Naive thymus-derived CD4-positive, alpha-beta T cell (primary cell): ENCODE measurements around the gene MAP4K1. TPM values are rescaled to one million over a fixed set of nuclear protein-coding genes. Genes with fewer than 3 reads are reported as not detected.
A peak's percentile ranks its signal among the peaks of the same experiment; 100 is the strongest.
"Not testable (repeated sequence)": the region's sequence is repeated elsewhere in the genome, so short reads cannot be mapped to it uniquely, and the experiment has no call there.

Source experiments
- ATAC-seq: fragments of 150-1000 bp; cut with Tn5 transposase; 2 replicates; pipeline ENCODE4 v1.10.0; 2021; ENCODE audit warnings: mild to moderate bottlenecking, moderate library complexity
- CTCF ChIA-PET: fragments of 350-600 bp; sonication (Branson Sonifier 250); formaldehyde crosslinking; loops from one replicate; lab custom pipeline; 2021; ENCODE audit warnings: antibody characterized with exemption; lab: Charles Lee
- POLR2A ChIA-PET: fragments of 350-600 bp; sonication (Branson Sonifier 250); formaldehyde crosslinking; loops from one replicate; lab custom pipeline; 2021; ENCODE audit warnings: antibody characterized with exemption, inconsistent platforms; lab: Charles Lee
- DNase-seq, 9 donors: peaks; one replicate each; pipeline versions ENCODE4 v3.0.0 to v3.0.0-alpha.2; 2020 to 2022; ENCODE audit warnings: mixed read lengths in 1 of 9
- H3K27ac ChIP-seq: one replicate; pipeline ENCODE4 v1.7.0; 2013; ENCODE audit warnings: mild to moderate bottlenecking, low read depth, low read length, moderate library complexity
- H3K27me3 ChIP-seq, 2 donors: one replicate each; pipeline ENCODE4 v1.7.0; 2013; ENCODE audit warnings: low read length in 2 of 2, mild to moderate bottlenecking in 2 of 2, moderate library complexity in 2 of 2; ENCODE audit not compliant: control insufficient read depth in 2 of 2, insufficient read depth in 2 of 2
- H3K36me3 ChIP-seq, 3 experiments: 1 replicate in 2 of 3; 2 replicates in 1 of 3; pipeline ENCODE4 v1.7.0; 2013; ENCODE audit warnings: low read length in 3 of 3, mild to moderate bottlenecking in 3 of 3, moderate library complexity in 1 of 3; ENCODE audit not compliant: insufficient read depth in 3 of 3, control insufficient read depth in 2 of 3
- H3K4me1 ChIP-seq, 2 donors: one replicate each; pipeline ENCODE4 v1.7.0; 2013; ENCODE audit warnings: low read length in 2 of 2, mild to moderate bottlenecking in 2 of 2, moderate library complexity in 1 of 2; ENCODE audit not compliant: control insufficient read depth in 2 of 2, insufficient read depth in 2 of 2
- H3K4me3 ChIP-seq: 2 replicates; pipeline ENCODE4 v1.7.0; 2013; ENCODE audit warnings: mild to moderate bottlenecking, low read length
- H3K9me3 ChIP-seq, 3 experiments: 1 replicate in 2 of 3; 2 replicates in 1 of 3; pipeline ENCODE4 v1.7.0; 2013; ENCODE audit warnings: low read length in 3 of 3; ENCODE audit not compliant: control insufficient read depth in 2 of 3
- H3K27ac Mint-ChIP-seq, 9 donors: one replicate each; pipeline ENCODE4 v1.8.0; 2020 to 2022; ENCODE audit warnings: mixed read lengths in 9 of 9, mild to moderate bottlenecking in 8 of 9, moderate library complexity in 5 of 9, inconsistent platforms in 2 of 9
- H3K27me3 Mint-ChIP-seq, 5 donors: one replicate each; pipeline ENCODE4 v1.8.0; 2021 to 2022; ENCODE audit warnings: mixed read lengths in 5 of 5, mild to moderate bottlenecking in 1 of 5
- H3K36me3 Mint-ChIP-seq, 5 donors: one replicate each; pipeline ENCODE4 v1.8.0; 2020 to 2022; ENCODE audit warnings: mixed read lengths in 5 of 5, mild to moderate bottlenecking in 3 of 5, inconsistent platforms in 1 of 5
- H3K4me1 Mint-ChIP-seq, 7 donors: one replicate each; pipeline ENCODE4 v1.8.0; 2020 to 2022; ENCODE audit warnings: mixed read lengths in 7 of 7, mild to moderate bottlenecking in 3 of 7, inconsistent platforms in 1 of 7
- H3K4me3 Mint-ChIP-seq, 10 donors: one replicate each; pipeline ENCODE4 v1.8.0; 2020 to 2022; ENCODE audit warnings: mild to moderate bottlenecking in 10 of 10, mixed read lengths in 10 of 10, moderate library complexity in 6 of 10, inconsistent platforms in 2 of 10
- H3K9me3 Mint-ChIP-seq, 11 donors: one replicate each; pipeline ENCODE4 v1.8.0; 2020 to 2022; ENCODE audit warnings: mixed read lengths in 11 of 11, mild to moderate bottlenecking in 4 of 11, inconsistent platforms in 1 of 11, moderate library complexity in 1 of 11
- intact Hi-C, 2 donors: fragments of 100-400 bp; cut with micrococcal nuclease; formaldehyde crosslinking; loops; one replicate each; pipeline ENCODE4 v1.15.1; 2023
- polyA plus RNA-seq, 2 donors: library from polyadenylated mRNA; unstranded; fragments of 300-500 nt; fragmentation: Illumina TruSeq; gene quantifications; one replicate each; pipeline ENCODE4 v1.2.3, GENCODE V29; 2021
- total RNA-seq, 6 experiments: library from RNA in 5 of 6; stranded (reverse) in 5 of 6; gene quantifications; 1 replicate in 5 of 6; 2 replicates in 1 of 6; pipeline ENCODE4 v1.2.3 and lab custom pipeline; 2021 to 2026

The MAP4K1 gene
- total and polyA plus RNA-seq, 7 experiments from 2014 or later, result 79.0 to 287 (median 221) TPM

DNA sequence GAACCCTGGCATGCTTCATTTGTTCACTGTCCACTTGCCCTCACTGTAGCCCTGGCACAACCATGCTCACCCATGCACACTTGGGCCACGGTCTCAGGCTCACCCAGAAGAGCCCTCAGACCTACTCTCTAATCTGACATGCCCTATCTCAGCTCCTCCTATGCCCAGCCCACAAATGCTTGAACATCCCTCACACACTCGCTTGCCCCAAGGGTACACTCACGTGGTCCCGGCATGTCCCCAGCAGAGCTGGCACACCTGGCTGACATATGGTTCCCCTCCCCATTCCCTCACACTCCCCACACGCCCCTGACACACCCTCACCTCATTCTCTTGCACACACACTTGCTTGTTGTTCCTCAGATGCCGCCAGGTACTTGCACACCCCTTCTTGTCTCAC is 55.7 kb downstream of the MAP4K1 start:
- CTCF ChIA-PET, result no interaction called here

DNA sequence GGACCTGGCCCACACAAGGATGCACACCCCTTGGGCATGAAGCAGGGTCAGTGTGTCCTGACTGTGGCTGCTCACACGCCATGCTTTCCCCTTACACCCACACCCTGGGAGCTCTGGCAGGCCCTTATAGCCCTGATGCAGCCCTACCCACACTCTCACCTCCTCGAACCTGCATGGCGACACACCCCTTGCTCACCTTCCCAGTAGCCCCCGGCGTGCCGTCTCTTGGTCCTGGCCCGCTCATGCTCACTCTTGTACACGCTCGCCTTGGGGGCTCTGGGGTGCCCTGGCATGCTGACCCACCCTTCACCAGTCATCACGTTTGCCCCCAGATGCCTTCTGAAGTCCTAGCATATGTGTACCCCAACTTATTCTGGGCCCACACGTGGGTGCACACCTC is 56.1 kb downstream of the MAP4K1 start:
- peaks cover 0 to 39% of the 10 kb centered on the region in 2 donors for H3K4me1 ChIP-seq
- H3K4me3 ChIP-seq, result no peak overlapping the region
- Mint-ChIP-seq H3K4me3 (peak overlapping the region in 1 of 10 donors; percentile 35), H3K36me3 (no peaks in the 10 kb centered on the region), H3K27me3 (peaks cover 12 to 36% (median 16%) of the 10 kb centered on the region in 5 donors), H3K9me3 (peaks cover 0 to 3% (median 0%) of the 10 kb centered on the region in 11 donors), H3K4me1 (peaks cover 0 to 38% (median 12%) of the 10 kb centered on the region in 7 donors), H3K27ac (no peak overlapping the region)
- CTCF ChIA-PET, result no interaction called here
- POLR2A ChIA-PET, result no interaction called here
- H3K27ac ChIP-seq, result no peak overlapping the region
- peaks cover 0 to 4% of the 10 kb centered on the region in 2 donors for H3K27me3 ChIP-seq
- no peak for DNase-seq
- no peaks in the 10 kb centered on the region for H3K36me3 ChIP-seq
- intact Hi-C loops, result no loop called here
- ATAC-seq, result no peak
- H3K9me3 ChIP-seq, result no peaks in the 10 kb centered on the region

More for the DNA sequence above, 55.7 kb downstream of the MAP4K1 start:
- Mint-ChIP-seq H3K27ac (peak overlapping the region in 1 of 9 donors; percentile 59), H3K4me1 (peaks cover 0 to 37% (median 12%) of the 10 kb centered on the region in 7 donors), H3K27me3 (peaks cover 12 to 37% (median 16%) of the 10 kb centered on the region in 5 donors), H3K4me3 (peak overlapping the region in 1 of 10 donors; percentile 35), H3K36me3 (no peaks in the 10 kb centered on the region), H3K9me3 (peaks cover 0 to 3% (median 0%) of the 10 kb centered on the region in 11 donors)
- POLR2A ChIA-PET, result no interaction called here
- no peak for DNase-seq
- H3K27ac ChIP-seq, result no peak overlapping the region
- ATAC-seq, result no peak
- H3K9me3 ChIP-seq, result no peaks in the 10 kb centered on the region
- H3K4me3 ChIP-seq, result no peak overlapping the region
- H3K4me1 ChIP-seq, result peaks cover 0 to 36% of the 10 kb centered on the region in 2 donors
- intact Hi-C loops, result no loop called here
- H3K36me3 ChIP-seq, result no peaks in the 10 kb centered on the region
- H3K27me3 ChIP-seq, result peaks cover 0 to 4% of the 10 kb centered on the region in 2 donors

DNA sequence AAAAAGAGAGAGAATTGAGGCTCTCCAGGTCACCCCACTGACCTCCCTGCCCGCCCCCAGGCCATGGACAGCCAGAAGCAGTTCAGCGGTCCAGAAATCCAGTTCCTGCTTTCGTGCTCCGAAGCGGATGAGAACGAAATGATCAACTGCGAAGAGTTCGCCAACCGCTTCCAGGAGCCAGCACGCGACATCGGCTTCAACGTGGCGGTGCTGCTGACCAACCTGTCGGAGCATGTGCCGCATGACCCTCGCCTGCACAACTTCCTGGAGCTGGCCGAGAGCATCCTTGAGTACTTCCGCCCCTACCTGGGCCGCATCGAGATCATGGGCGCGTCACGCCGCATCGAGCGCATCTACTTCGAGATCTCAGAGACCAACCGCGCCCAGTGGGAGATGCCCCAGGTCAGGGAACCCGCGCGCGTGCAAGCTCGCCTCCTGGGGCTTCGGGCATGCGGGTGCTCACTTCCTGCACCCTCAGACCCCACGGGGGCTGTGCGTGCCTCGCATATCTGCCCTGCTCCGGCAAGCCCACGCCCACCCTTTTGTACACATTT is 56.6 kb downstream of the MAP4K1 start:
- Histone ChIP-seq H3K9me3 (no peaks in the 10 kb centered on the region), H3K27ac (no peak overlapping the region), H3K4me1 (peaks cover 0 to 41% of the 10 kb centered on the region in 2 donors), H3K36me3 (no peaks in the 10 kb centered on the region), H3K27me3 (peaks cover 0 to 4% of the 10 kb centered on the region in 2 donors), H3K4me3 (no peak overlapping the region)
- peaks cover 0 to 3% (median 0%) of the 10 kb centered on the region in 11 donors for H3K9me3 Mint-ChIP-seq
- H3K27me3 Mint-ChIP-seq, result peaks cover 12 to 33% (median 16%) of the 10 kb centered on the region in 5 donors
- H3K4me1 Mint-ChIP-seq, result peaks cover 0 to 40% (median 12%) of the 10 kb centered on the region in 7 donors
- no peaks in the 10 kb centered on the region for H3K36me3 Mint-ChIP-seq
- H3K4me3 Mint-ChIP-seq, result no peak overlapping the region
- ChIA-PET POLR2A (no interaction called here), CTCF (no interaction called here)
- intact Hi-C loops, result no loop called here
- H3K27ac Mint-ChIP-seq, result no peak overlapping the region
- DNase-seq (no peak), ATAC-seq (no peak)

DNA sequence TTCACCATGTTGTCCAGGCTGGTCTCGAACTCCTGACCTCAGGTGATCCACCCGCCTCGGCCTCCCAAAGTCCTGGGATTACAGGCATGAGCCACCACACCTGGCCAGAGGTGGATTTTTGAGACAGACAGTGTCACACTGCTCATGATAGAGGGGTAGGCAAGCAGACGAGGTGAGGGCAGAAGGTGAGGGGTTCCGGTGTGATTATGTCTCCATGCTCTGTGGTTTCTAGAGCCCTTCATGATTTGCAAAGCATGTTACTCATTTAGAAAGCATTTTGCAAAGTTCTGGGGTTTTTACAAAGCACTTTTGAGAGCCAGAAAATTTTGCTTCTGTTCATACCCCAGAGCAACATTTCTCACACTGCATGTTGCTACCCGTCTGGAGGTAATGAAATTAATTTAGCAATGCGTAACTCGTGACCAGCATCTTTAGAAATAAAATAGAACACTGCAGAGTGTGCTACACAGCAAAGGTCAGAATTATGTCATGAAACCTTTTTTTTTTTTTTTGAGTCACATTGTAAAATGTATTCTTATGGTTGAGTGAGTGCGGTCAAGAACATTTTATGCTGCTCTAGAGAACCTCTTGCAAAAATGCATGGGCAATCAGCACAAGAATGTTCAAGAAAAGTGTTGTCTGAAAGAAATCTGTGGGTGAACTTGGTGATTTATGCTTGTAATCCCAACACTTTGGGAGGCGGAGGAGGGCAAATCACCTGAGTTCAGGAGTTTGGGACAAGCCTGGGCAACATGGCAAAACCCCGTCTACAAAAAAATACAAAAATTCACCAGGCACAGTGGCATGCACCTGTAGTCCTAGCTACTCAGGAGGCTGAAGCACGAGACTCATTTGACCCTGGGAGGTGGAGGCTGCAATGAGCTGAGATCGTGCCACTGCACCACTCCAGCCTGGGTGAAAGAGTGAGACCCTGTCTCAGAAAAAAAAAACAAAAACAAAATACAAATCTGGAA is 58.0 kb downstream of the MAP4K1 start:
- peak overlapping the region in 1 of 9 donors; percentile 80 for H3K27ac Mint-ChIP-seq
- no peak overlapping the region for H3K27ac ChIP-seq
- H3K9me3 Mint-ChIP-seq, result peaks cover 0 to 3% (median 0%) of the 10 kb centered on the region in 11 donors
- H3K27me3 Mint-ChIP-seq, result peaks cover 11 to 25% (median 13%) of the 10 kb centered on the region in 5 donors
- ATAC-seq, result peak; percentile 71
- no peak for DNase-seq
- ChIA-PET CTCF (no interaction called here), POLR2A (no interaction called here)
- peak overlapping the region in 1 of 10 donors; percentile 71 for H3K4me3 Mint-ChIP-seq
- no peaks in the 10 kb centered on the region for H3K27me3 ChIP-seq
- no peaks in the 10 kb centered on the region for H3K36me3 Mint-ChIP-seq
- intact Hi-C loops, result loop anchor here in 1 of 2 donors (5.0 kb wide), 2 partner anchors 58 to 78 kb away; partner anchors contain the start of genes EIF3K and MAP4K1
- peaks cover 0 to 49% of the 10 kb centered on the region in 2 donors for H3K4me1 ChIP-seq
- H3K4me3 ChIP-seq, result no peak overlapping the region
- peaks cover 2 to 44% (median 7%) of the 10 kb centered on the region in 7 donors for H3K4me1 Mint-ChIP-seq
- no peaks in the 10 kb centered on the region for H3K9me3 ChIP-seq
- H3K36me3 ChIP-seq, result no peaks in the 10 kb centered on the region

DNA sequence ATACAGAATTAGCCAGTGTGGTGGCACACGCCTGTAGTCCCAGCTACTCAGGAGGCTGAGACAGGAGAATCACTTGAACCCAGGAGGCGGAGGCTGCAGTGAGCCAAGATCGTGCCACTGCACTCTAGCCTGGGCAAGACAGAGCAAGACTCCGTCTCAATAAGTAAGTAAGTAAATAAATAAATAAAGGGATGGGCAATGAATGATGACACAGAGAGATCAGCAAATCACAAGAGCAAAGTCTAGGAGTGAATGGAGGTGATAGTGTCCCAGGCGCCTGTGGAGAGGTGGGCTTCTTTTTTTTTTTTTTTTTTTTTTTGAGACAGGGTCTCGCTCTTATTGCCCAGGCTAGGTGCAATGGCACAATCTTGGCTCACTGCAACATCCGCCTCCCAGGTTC is 58.8 kb downstream of the MAP4K1 start:
- ATAC-seq, H3K27ac Mint-ChIP-seq, CTCF ChIA-PET, H3K9me3 ChIP-seq, H3K27me3 ChIP-seq, H3K36me3 ChIP-seq, H3K4me3 Mint-ChIP-seq, H3K9me3 Mint-ChIP-seq, H3K36me3 Mint-ChIP-seq, POLR2A ChIA-PET, H3K4me3 ChIP-seq, H3K27ac ChIP-seq, DNase-seq: not testable (repeated sequence)
- intact Hi-C loops, result loop anchor here in 1 of 2 donors (5.0 kb wide), 2 partner anchors 58 to 78 kb away; partner anchors contain the start of genes EIF3K and MAP4K1
- Mint-ChIP-seq H3K27me3 (peaks cover 9 to 18% (median 13%) of the 10 kb centered on the region in 5 donors), H3K4me1 (peaks cover 5 to 45% (median 8%) of the 10 kb centered on the region in 7 donors)
- H3K4me1 ChIP-seq, result peaks cover 0 to 55% of the 10 kb centered on the region in 2 donors

DNA sequence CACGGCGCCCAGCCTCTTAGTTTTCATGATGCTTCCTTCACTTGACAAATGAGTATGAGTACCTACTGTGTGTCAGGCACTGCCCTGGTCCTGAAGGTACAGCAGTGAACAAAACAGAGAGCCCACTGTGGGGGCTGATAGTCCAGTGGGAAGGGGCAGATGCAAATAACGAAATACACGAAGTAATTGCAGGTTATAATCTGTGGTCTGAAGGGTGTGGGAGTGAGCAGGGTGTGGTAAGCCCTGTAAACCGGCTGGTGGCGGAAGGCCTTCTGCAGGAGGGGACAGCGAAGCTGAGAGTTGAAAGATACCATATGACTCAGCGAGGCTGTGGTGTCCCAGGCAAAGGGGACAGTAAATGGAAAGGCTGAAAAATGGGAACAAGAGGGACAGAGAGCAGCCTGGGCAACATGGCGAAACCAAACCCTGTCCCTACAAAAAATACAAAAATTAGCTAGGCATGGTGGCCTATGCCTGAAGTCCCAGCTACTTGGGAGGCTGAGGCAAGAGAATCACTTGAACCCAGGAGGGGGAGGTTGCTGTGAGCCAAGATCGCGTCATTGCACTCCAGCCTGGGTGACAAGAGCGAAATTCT is 60.5 kb downstream of the MAP4K1 start:
- ATAC-seq (peak; percentile 72), DNase-seq (peak in 1 of 9 donors; percentile 35)
- ChIA-PET POLR2A (no interaction called here), CTCF (no interaction called here)
- Histone ChIP-seq H3K27ac (no peak overlapping the region), H3K9me3 (no peaks in the 10 kb centered on the region), H3K27me3 (no peaks in the 10 kb centered on the region), H3K4me3 (no peak overlapping the region), H3K4me1 (peaks cover 0 to 59% of the 10 kb centered on the region in 2 donors), H3K36me3 (no peaks in the 10 kb centered on the region)
- Mint-ChIP-seq H3K27ac (peak overlapping the region in 2 of 9 donors; percentile 46 to 58), H3K4me3 (peak overlapping the region in 1 of 10 donors; percentile 29), H3K27me3 (peaks cover under 1 to 10% (median 4%) of the 10 kb centered on the region in 5 donors), H3K9me3 (peaks cover 0 to 3% (median 0%) of the 10 kb centered on the region in 11 donors), H3K36me3 (no peaks in the 10 kb centered on the region), H3K4me1 (peaks cover 5 to 41% (median 13%) of the 10 kb centered on the region in 7 donors)
- intact Hi-C loops, result loop anchor here in 1 of 2 donors (5.0 kb wide), 2 partner anchors 60 to 80 kb away; partner anchors contain the start of genes EIF3K and MAP4K1
